Measurements from ENCODE around the gene APBB2.

APBB2 gene

DNA sequence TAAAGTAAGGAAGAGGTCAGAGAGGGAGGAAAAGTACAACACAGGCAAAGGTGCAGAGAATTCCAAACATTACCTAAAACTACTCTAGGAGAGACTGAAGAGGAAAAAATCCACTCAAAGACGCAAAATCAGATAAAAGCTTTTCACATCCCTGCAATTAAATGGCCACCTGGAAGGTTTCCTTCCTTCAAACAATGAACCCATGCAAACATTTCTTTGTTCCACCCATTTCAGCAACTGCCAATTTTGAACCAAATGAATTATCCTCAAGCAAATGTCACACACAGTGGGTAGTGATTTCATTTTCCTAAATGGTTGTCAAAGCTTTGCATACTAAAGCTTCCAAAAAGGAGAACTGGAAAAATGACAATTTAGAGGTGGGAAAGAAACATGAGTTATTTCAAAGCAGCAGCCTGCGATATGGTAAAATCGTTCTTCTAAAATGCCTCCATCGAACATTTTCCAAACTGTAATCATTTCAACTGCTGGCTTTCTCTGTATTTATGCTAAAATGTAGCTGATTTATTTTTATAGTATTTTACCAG lies 45.0 kb downstream of the APBB2 start:
- no peak for TF ChIP-seq FOXP2 (optimal IDR thresholded peaks at IDR 0.05; ENCODE audit: control extremely low read depth, extremely low read length, insufficient read depth)
- no peak for TF ChIP-seq EZH2 (IDR thresholded peaks at IDR 0.05)
- no peak for TF ChIP-seq POLR2AphosphoS5 (IDR thresholded peaks at IDR 0.05; ENCODE audit: borderline replicate concordance, low read depth, low read length)
- Histone ChIP-seq H3K9ac (ENCODE audit: insufficient read length) (no peak overlapping the region), H3K27ac (no peak overlapping the region), H3K4me3 (no peak overlapping the region), H3K36me3 (ENCODE audit: insufficient read depth, low read length) (no peaks in the 10 kb centered on the region), H3K9me3 (ENCODE audit: low read depth, low read length) (no peaks in the 10 kb centered on the region)
- DNase-seq (ENCODE audit: low read depth, low spot score), result no peak

GRCh38 chr4:41167191-41167590 lies 47.2 kb downstream of the APBB2 start:
- H3K36me3 ChIP-seq (ENCODE audit: insufficient read depth, low read length), result no peaks in the 10 kb centered on the region
- no peak for TF ChIP-seq POLR2AphosphoS5 (IDR thresholded peaks at IDR 0.05; ENCODE audit: borderline replicate concordance, low read depth, low read length)
- TF ChIP-seq FOXP2 (optimal IDR thresholded peaks at IDR 0.05; ENCODE audit: control extremely low read depth, extremely low read length, insufficient read depth), result no peak
- TF ChIP-seq EZH2 (IDR thresholded peaks at IDR 0.05), result no peak
- H3K9me3 ChIP-seq (ENCODE audit: low read depth, low read length), result no peaks in the 10 kb centered on the region
- no peak overlapping the region for H3K9ac ChIP-seq (ENCODE audit: insufficient read length)
- no peak for DNase-seq (ENCODE audit: low read depth, low spot score)
- no peak overlapping the region for H3K4me3 ChIP-seq
- H3K27ac ChIP-seq, result no peak overlapping the region

DNA sequence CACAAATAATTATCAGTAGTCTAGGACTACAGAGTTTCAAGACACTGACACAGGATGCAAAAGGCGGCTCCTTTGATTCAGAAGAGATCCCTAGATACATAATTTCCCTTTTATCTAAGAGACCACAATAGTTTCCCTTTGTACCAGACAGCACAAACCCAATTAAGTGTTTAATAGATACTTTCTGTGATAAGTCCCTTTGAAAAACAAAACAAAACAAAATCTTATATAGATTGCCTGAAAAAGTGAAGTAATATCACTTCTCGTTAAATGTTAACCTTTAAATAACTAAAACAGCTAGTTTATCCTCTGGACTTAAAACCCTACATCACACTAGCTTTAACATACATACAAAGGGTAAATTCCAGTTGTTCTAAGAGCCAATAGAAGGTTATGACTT lies 49.9 kb downstream of the APBB2 start:
- Histone ChIP-seq H3K36me3 (ENCODE audit: insufficient read depth, low read length) (no peaks in the 10 kb centered on the region), H3K9ac (ENCODE audit: insufficient read length) (no peak overlapping the region), H3K4me3 (no peak overlapping the region), H3K27ac (no peak overlapping the region), H3K9me3 (ENCODE audit: low read depth, low read length) (no peaks in the 10 kb centered on the region)
- TF ChIP-seq FOXP2 (optimal IDR thresholded peaks at IDR 0.05; ENCODE audit: control extremely low read depth, extremely low read length, insufficient read depth) (no peak), POLR2AphosphoS5 (IDR thresholded peaks at IDR 0.05; ENCODE audit: borderline replicate concordance, low read depth, low read length) (no peak), EZH2 (IDR thresholded peaks at IDR 0.05) (no peak)
- DNase-seq (ENCODE audit: low read depth, low spot score), result no peak

DNA sequence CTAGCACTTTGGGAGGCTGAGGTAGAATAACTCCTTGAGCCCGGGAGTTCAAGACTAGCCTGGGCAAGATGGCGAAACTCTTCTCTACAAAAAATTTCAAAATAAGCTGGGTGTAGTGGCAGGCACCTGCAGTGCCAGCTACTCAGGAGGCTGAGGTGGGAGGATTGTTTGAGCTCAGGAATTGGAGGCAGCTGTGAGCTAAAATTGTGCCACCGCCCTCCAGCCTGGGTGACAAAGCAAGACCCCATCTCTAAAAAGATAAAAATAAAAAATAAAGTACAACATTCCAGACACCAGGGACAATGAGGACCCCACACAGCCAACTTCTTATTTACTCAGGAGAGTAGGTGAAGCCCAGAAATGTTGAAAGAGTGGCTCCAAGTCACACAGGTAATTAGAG lies 53.0 kb downstream of the APBB2 start:
- no peak overlapping the region for H3K9ac ChIP-seq (ENCODE audit: insufficient read length)
- H3K27ac ChIP-seq, result no peak overlapping the region
- no peaks in the 10 kb centered on the region for H3K9me3 ChIP-seq (ENCODE audit: low read depth, low read length)
- H3K4me3 ChIP-seq, result no peak overlapping the region
- no peak for DNase-seq (ENCODE audit: low read depth, low spot score)
- TF ChIP-seq POLR2AphosphoS5 (IDR thresholded peaks at IDR 0.05; ENCODE audit: borderline replicate concordance, low read depth, low read length) (no peak), FOXP2 (optimal IDR thresholded peaks at IDR 0.05; ENCODE audit: control extremely low read depth, extremely low read length, insufficient read depth) (no peak), EZH2 (IDR thresholded peaks at IDR 0.05) (no peak)
- H3K36me3 ChIP-seq (ENCODE audit: insufficient read depth, low read length), result no peaks in the 10 kb centered on the region

- DNase-seq (ENCODE audit: low read depth, low spot score), result no peak
- H3K9ac ChIP-seq (ENCODE audit: insufficient read length), result no peak overlapping the region
- no peak overlapping the region for H3K27ac ChIP-seq
- H3K4me3 ChIP-seq, result no peak overlapping the region
- no peaks in the 10 kb centered on the region for H3K36me3 ChIP-seq (ENCODE audit: insufficient read depth, low read length)
- no peak for TF ChIP-seq EZH2 (IDR thresholded peaks at IDR 0.05)
- TF ChIP-seq POLR2AphosphoS5 (IDR thresholded peaks at IDR 0.05; ENCODE audit: borderline replicate concordance, low read depth, low read length), result no peak
- no peak for TF ChIP-seq FOXP2 (optimal IDR thresholded peaks at IDR 0.05; ENCODE audit: control extremely low read depth, extremely low read length, insufficient read depth)
- H3K9me3 ChIP-seq (ENCODE audit: low read depth, low read length), result no peaks in the 10 kb centered on the region
These were observed 53.5 kb downstream of the APBB2 start for GRCh38 chr4:41160856-41161255.

DNA sequence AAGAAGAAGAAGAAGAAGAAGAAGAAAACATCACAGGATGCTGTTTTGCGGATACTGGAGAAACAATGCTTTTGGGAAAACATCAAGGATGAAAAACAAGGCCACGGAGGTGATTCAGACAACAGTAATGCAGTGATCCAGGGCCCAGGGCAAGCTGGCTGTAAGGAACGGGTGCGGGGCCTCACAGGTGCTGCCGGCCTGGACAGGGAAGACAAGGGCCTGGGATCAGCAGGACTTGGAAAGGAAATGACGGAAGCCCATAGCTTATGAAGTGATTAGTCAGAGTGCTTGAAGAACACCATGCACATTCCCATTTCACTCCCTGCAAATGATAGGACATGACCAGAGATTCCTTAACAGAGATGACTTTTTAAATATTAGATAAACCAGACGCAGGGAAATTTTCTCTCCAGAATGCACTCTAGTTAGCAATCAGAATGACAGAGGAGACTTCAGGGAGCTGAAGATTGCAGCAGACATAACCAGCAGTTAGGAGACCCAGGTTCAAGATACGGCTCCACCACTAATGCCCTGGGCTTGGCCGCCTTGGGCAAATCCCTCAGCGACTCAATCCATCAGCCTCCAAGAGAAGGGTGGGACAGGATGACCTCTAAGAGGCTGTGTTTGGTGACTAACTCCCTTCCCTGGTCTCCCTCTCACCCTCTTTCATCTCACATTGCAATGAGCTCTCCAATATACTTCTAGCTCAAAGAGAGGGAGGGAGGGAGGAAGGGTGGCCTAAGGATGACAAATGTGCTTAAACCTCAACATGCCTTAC lies 54.1 kb downstream of the APBB2 start:
- no peaks in the 10 kb centered on the region for H3K9me3 ChIP-seq (ENCODE audit: low read depth, low read length)
- H3K36me3 ChIP-seq (ENCODE audit: insufficient read depth, low read length), result no peaks in the 10 kb centered on the region
- no peak overlapping the region for H3K9ac ChIP-seq (ENCODE audit: insufficient read length)
- DNase-seq (ENCODE audit: low read depth, low spot score), result no peak
- no peak for TF ChIP-seq POLR2AphosphoS5 (IDR thresholded peaks at IDR 0.05; ENCODE audit: borderline replicate concordance, low read depth, low read length)
- TF ChIP-seq FOXP2 (optimal IDR thresholded peaks at IDR 0.05; ENCODE audit: control extremely low read depth, extremely low read length, insufficient read depth), result no peak
- no peak for TF ChIP-seq EZH2 (IDR thresholded peaks at IDR 0.05)
- H3K4me3 ChIP-seq, result no peak overlapping the region
- H3K27ac ChIP-seq, result no peak overlapping the region

GRCh38 chr4:41158756-41159155 lies 55.6 kb downstream of the APBB2 start:
- Histone ChIP-seq H3K36me3 (ENCODE audit: insufficient read depth, low read length) (no peaks in the 10 kb centered on the region), H3K27ac (no peak overlapping the region), H3K9ac (ENCODE audit: insufficient read length) (no peak overlapping the region), H3K9me3 (ENCODE audit: low read depth, low read length) (no peaks in the 10 kb centered on the region), H3K4me3 (no peak overlapping the region)
- no peak for DNase-seq (ENCODE audit: low read depth, low spot score)
- TF ChIP-seq POLR2AphosphoS5 (IDR thresholded peaks at IDR 0.05; ENCODE audit: borderline replicate concordance, low read depth, low read length) (no peak), EZH2 (IDR thresholded peaks at IDR 0.05) (no peak), FOXP2 (optimal IDR thresholded peaks at IDR 0.05; ENCODE audit: control extremely low read depth, extremely low read length, insufficient read depth) (no peak)

DNA sequence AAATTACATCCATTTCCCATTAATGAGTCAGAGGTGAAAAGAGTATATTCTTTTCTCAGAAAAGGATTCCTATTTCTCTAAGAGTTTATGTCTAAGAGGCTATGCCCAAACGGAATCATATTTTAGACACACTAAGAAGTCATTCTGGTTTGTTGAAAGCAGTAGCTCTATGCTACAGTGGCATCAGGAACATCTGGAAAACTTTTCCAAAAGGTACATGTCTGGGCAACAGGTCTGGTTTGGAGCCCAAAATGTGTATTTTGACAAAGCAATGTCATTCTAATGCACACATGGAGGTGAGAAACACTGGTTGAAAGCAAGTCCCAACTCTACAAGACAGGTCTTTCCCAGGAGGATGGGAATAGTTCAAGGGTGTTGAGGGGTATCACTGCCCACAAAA lies 56.1 kb downstream of the APBB2 start:
- no peak overlapping the region for H3K4me3 ChIP-seq
- H3K27ac ChIP-seq, result no peak overlapping the region
- H3K36me3 ChIP-seq (ENCODE audit: insufficient read depth, low read length), result no peaks in the 10 kb centered on the region
- DNase-seq (ENCODE audit: low read depth, low spot score), result no peak
- no peaks in the 10 kb centered on the region for H3K9me3 ChIP-seq (ENCODE audit: low read depth, low read length)
- no peak overlapping the region for H3K9ac ChIP-seq (ENCODE audit: insufficient read length)
- TF ChIP-seq EZH2 (IDR thresholded peaks at IDR 0.05) (no peak), POLR2AphosphoS5 (IDR thresholded peaks at IDR 0.05; ENCODE audit: borderline replicate concordance, low read depth, low read length) (no peak), FOXP2 (optimal IDR thresholded peaks at IDR 0.05; ENCODE audit: control extremely low read depth, extremely low read length, insufficient read depth) (no peak)
